CD4-positive, alpha-beta memory T cell (primary cell): Measurements from ENCODE around the gene PDSS2. TPM values are rescaled to one million over a fixed set of nuclear protein-coding genes. Genes with fewer than 3 reads are reported as not detected.
"Not testable (repeated sequence)": the region's sequence is repeated elsewhere in the genome, so short reads cannot be mapped to it uniquely, and the experiment has no call there.

Experiments
- CTCF ChIA-PET: fragments of 350-600 bp; sonication (Branson Sonifier 250); formaldehyde crosslinking; loops from one replicate; lab custom pipeline; 2021; ENCODE audit warnings: inconsistent platforms; ENCODE audit not compliant: partially characterized antibody; lab: Charles Lee
- POLR2A ChIA-PET: fragments of 350-600 bp; sonication (Branson Sonifier 250); formaldehyde crosslinking; loops from one replicate; lab custom pipeline; 2021; ENCODE audit not compliant: partially characterized antibody; lab: Charles Lee
- DNase-seq, 5 donors: peaks; one replicate each; pipeline versions ENCODE4 v3.0.0 to v3.0.0-alpha.2; 2020 to 2022; ENCODE audit warnings: mixed read lengths in 1 of 5
- H3K27ac ChIP-seq: one replicate; pipeline ENCODE4 v1.7.0; 2013; ENCODE audit warnings: low read depth, low read length
- H3K27me3 ChIP-seq: 2 replicates; pipeline ENCODE4 v1.7.0; 2013; ENCODE audit warnings: mild to moderate bottlenecking, low read length, moderate library complexity; ENCODE audit not compliant: insufficient read depth
- H3K36me3 ChIP-seq: 2 replicates; pipeline ENCODE4 v1.7.0; 2013; ENCODE audit warnings: mild to moderate bottlenecking, low read length, moderate library complexity; ENCODE audit not compliant: insufficient read depth
- H3K4me1 ChIP-seq: 2 replicates; pipeline ENCODE4 v1.7.0; 2013; ENCODE audit warnings: mild to moderate bottlenecking, low read length, moderate library complexity; ENCODE audit not compliant: insufficient read depth
- H3K4me3 ChIP-seq, 2 donors: one replicate each; pipeline ENCODE4 v1.7.0; 2013; ENCODE audit warnings: low read length in 2 of 2, mild to moderate bottlenecking in 1 of 2
- H3K9me3 ChIP-seq, 2 donors: one replicate each; pipeline ENCODE4 v1.7.0; 2013; ENCODE audit warnings: low read length in 2 of 2, control low read depth in 1 of 2; ENCODE audit not compliant: control insufficient read depth in 1 of 2
- H3K27ac Mint-ChIP-seq, 7 donors: one replicate each; pipeline ENCODE4 v1.8.0; 2020 to 2021; ENCODE audit warnings: mixed read lengths in 7 of 7, mild to moderate bottlenecking in 6 of 7, inconsistent platforms in 3 of 7, moderate library complexity in 3 of 7
- H3K27me3 Mint-ChIP-seq, 2 donors: one replicate each; pipeline ENCODE4 v1.8.0; 2020 to 2021; ENCODE audit warnings: mixed read lengths in 2 of 2
- H3K36me3 Mint-ChIP-seq, 2 donors: one replicate each; pipeline ENCODE4 v1.8.0; 2020 to 2021; ENCODE audit warnings: mixed read lengths in 2 of 2, inconsistent platforms in 1 of 2, mild to moderate bottlenecking in 1 of 2
- H3K4me1 Mint-ChIP-seq, 4 donors: one replicate each; pipeline ENCODE4 v1.8.0; 2020 to 2021; ENCODE audit warnings: mixed read lengths in 4 of 4, mild to moderate bottlenecking in 1 of 4
- H3K4me3 Mint-ChIP-seq, 8 donors: one replicate each; pipeline ENCODE4 v1.8.0; 2020 to 2021; ENCODE audit warnings: mixed read lengths in 8 of 8, mild to moderate bottlenecking in 7 of 8, moderate library complexity in 6 of 8, inconsistent platforms in 3 of 8
- H3K9me3 Mint-ChIP-seq, 8 donors: one replicate each; pipeline ENCODE4 v1.8.0; 2020 to 2021; ENCODE audit warnings: mixed read lengths in 8 of 8, mild to moderate bottlenecking in 5 of 8, inconsistent platforms in 3 of 8, moderate library complexity in 1 of 8
- intact Hi-C: fragments of 100-400 bp; cut with micrococcal nuclease; formaldehyde crosslinking; loops from one replicate; pipeline ENCODE4 v1.15.1; 2023
- polyA plus RNA-seq, 2 donors: library from polyadenylated mRNA; unstranded; fragments of 300-500 nt; fragmentation: Illumina TruSeq; gene quantifications; one replicate each; pipeline ENCODE4 v1.2.3, GENCODE V29; 2021
- total RNA-seq, 2 experiments: library from RNA; stranded (reverse); gene quantifications; one replicate each; pipeline ENCODE4 v1.2.3, GENCODE V29; 2021

PDSS2 gene
- total and polyA plus RNA-seq, 4 experiments from 2014 or later, result 10.0 to 14.3 (median 12.2) TPM

GRCh38 chr6:107364173-107364572 lies 95.2 kb downstream of the PDSS2 start:
- POLR2A ChIA-PET, result not testable (repeated sequence)
- peaks cover 0 to 16% (median 10%) of the 10 kb centered on the region in 8 donors for H3K9me3 Mint-ChIP-seq

GRCh38 chr6:107361753-107362604 lies 97.4 kb downstream of the PDSS2 start:
- Histone ChIP-seq H3K4me1 (no peaks in the 10 kb centered on the region), H3K27me3 (no peaks in the 10 kb centered on the region), H3K4me3 (no peak overlapping the region), H3K9me3 (no peaks in the 10 kb centered on the region), H3K36me3 (no peaks in the 10 kb centered on the region), H3K27ac (no peak overlapping the region)
- H3K36me3 Mint-ChIP-seq, result peaks cover 32 to 41% of the 10 kb centered on the region in 2 donors
- no peak for DNase-seq
- H3K9me3 Mint-ChIP-seq, result peaks cover 0 to 16% (median 10%) of the 10 kb centered on the region in 8 donors
- H3K27me3 Mint-ChIP-seq, result no peaks in the 10 kb centered on the region
- H3K4me3 Mint-ChIP-seq, result no peak overlapping the region
- intact Hi-C loops, result no loop called here
- POLR2A ChIA-PET, result no interaction called here
- H3K4me1 Mint-ChIP-seq, result peaks cover 0 to 3% (median 0%) of the 10 kb centered on the region in 4 donors
- no peak overlapping the region for H3K27ac Mint-ChIP-seq
- CTCF ChIA-PET, result no interaction called here

More at GRCh38 chr6:107364173-107364572, 95.2 kb downstream of the PDSS2 start:
- H3K27ac ChIP-seq, CTCF ChIA-PET, H3K36me3 ChIP-seq, DNase-seq, intact Hi-C loops, H3K27me3 Mint-ChIP-seq, H3K4me3 ChIP-seq, H3K4me1 ChIP-seq, H3K9me3 ChIP-seq, H3K27me3 ChIP-seq, H3K27ac Mint-ChIP-seq, H3K4me1 Mint-ChIP-seq, H3K4me3 Mint-ChIP-seq: not testable (repeated sequence)
- H3K36me3 Mint-ChIP-seq, result peaks cover 32 to 40% of the 10 kb centered on the region in 2 donors

- Histone ChIP-seq H3K27me3 (no peaks in the 10 kb centered on the region), H3K9me3 (no peaks in the 10 kb centered on the region), H3K36me3 (no peaks in the 10 kb centered on the region), H3K4me3 (no peak overlapping the region), H3K27ac (no peak overlapping the region), H3K4me1 (no peaks in the 10 kb centered on the region)
- ChIA-PET POLR2A (no interaction called here), CTCF (no interaction called here)
- DNase-seq, result no peak
- Mint-ChIP-seq H3K4me1 (peaks cover 0 to 3% (median 0%) of the 10 kb centered on the region in 4 donors), H3K4me3 (no peak overlapping the region), H3K9me3 (peaks cover 0 to 16% (median 10%) of the 10 kb centered on the region in 8 donors), H3K27me3 (no peaks in the 10 kb centered on the region), H3K27ac (no peak overlapping the region), H3K36me3 (peaks cover 32 to 41% of the 10 kb centered on the region in 2 donors)
- intact Hi-C loops, result no loop called here
Observed at GRCh38 chr6:107360476-107360875, 98.9 kb downstream of the PDSS2 start.

- H3K27ac Mint-ChIP-seq, result no peak overlapping the region
- CTCF ChIA-PET, result no interaction called here
- no peaks in the 10 kb centered on the region for H3K27me3 Mint-ChIP-seq
- H3K36me3 Mint-ChIP-seq, result peaks cover 22 to 29% of the 10 kb centered on the region in 2 donors
- intact Hi-C loops, result no loop called here
- no peaks in the 10 kb centered on the region for H3K27me3 ChIP-seq
- H3K27ac ChIP-seq, result no peak overlapping the region
- H3K4me1 Mint-ChIP-seq, result peaks cover 0 to 3% (median under 1%) of the 10 kb centered on the region in 4 donors
- H3K4me3 ChIP-seq, result no peak overlapping the region
- H3K4me1 ChIP-seq, result no peaks in the 10 kb centered on the region
- POLR2A ChIA-PET, result no interaction called here
- H3K36me3 ChIP-seq, result no peaks in the 10 kb centered on the region
- H3K4me3 Mint-ChIP-seq, result no peak overlapping the region
- no peak for DNase-seq
- peaks cover 0 to 7% (median 4%) of the 10 kb centered on the region in 8 donors for H3K9me3 Mint-ChIP-seq
- no peaks in the 10 kb centered on the region for H3K9me3 ChIP-seq
Observed at GRCh38 chr6:107357842-107358241, 101.5 kb downstream of the PDSS2 start.

GRCh38 chr6:107357031-107357430 lies 102.3 kb downstream of the PDSS2 start:
- Histone ChIP-seq H3K27me3 (no peaks in the 10 kb centered on the region), H3K36me3 (no peaks in the 10 kb centered on the region), H3K4me1 (no peaks in the 10 kb centered on the region), H3K27ac (no peak overlapping the region), H3K9me3 (no peaks in the 10 kb centered on the region), H3K4me3 (no peak overlapping the region)
- Mint-ChIP-seq H3K27me3 (no peaks in the 10 kb centered on the region), H3K36me3 (peaks cover 16 to 21% of the 10 kb centered on the region in 2 donors), H3K4me3 (no peak overlapping the region), H3K9me3 (peaks cover 0 to under 1% (median 0%) of the 10 kb centered on the region in 8 donors), H3K4me1 (peaks cover 0 to 2% (median 0%) of the 10 kb centered on the region in 4 donors), H3K27ac (no peak overlapping the region)
- ChIA-PET CTCF (no interaction called here), POLR2A (no interaction called here)
- intact Hi-C loops, result no loop called here
- DNase-seq, result no peak

GRCh38 chr6:107355659-107356058 lies 103.7 kb downstream of the PDSS2 start:
- Histone ChIP-seq H3K4me3 (no peak overlapping the region), H3K27ac (no peak overlapping the region), H3K9me3 (no peaks in the 10 kb centered on the region), H3K27me3 (no peaks in the 10 kb centered on the region), H3K36me3 (no peaks in the 10 kb centered on the region), H3K4me1 (no peaks in the 10 kb centered on the region)
- DNase-seq, result no peak
- H3K4me3 Mint-ChIP-seq, result no peak overlapping the region
- H3K9me3 Mint-ChIP-seq, result no peaks in the 10 kb centered on the region
- POLR2A ChIA-PET, result no interaction called here
- peaks cover 0 to 2% (median 0%) of the 10 kb centered on the region in 4 donors for H3K4me1 Mint-ChIP-seq
- no peaks in the 10 kb centered on the region for H3K27me3 Mint-ChIP-seq
- H3K27ac Mint-ChIP-seq, result no peak overlapping the region
- CTCF ChIA-PET, result no interaction called here
- peaks cover 9 to 12% of the 10 kb centered on the region in 2 donors for H3K36me3 Mint-ChIP-seq
- intact Hi-C loops, result no loop called here

- H3K9me3 ChIP-seq, result no peaks in the 10 kb centered on the region
- no peaks in the 10 kb centered on the region for H3K4me1 ChIP-seq
- H3K4me1 Mint-ChIP-seq, result peaks cover 0 to 2% (median 0%) of the 10 kb centered on the region in 4 donors
- intact Hi-C loops, result no loop called here
- H3K36me3 Mint-ChIP-seq, result peaks cover 0 to 10% of the 10 kb centered on the region in 2 donors
- H3K27ac Mint-ChIP-seq, result no peak overlapping the region
- ChIA-PET CTCF (no interaction called here), POLR2A (no interaction called here)
- H3K27me3 ChIP-seq, result no peaks in the 10 kb centered on the region
- no peak overlapping the region for H3K4me3 ChIP-seq
- H3K4me3 Mint-ChIP-seq, result no peak overlapping the region
- H3K36me3 ChIP-seq, result no peaks in the 10 kb centered on the region
- no peaks in the 10 kb centered on the region for H3K27me3 Mint-ChIP-seq
- H3K9me3 Mint-ChIP-seq, result no peaks in the 10 kb centered on the region
- no peak overlapping the region for H3K27ac ChIP-seq
- no peak for DNase-seq
Observed at GRCh38 chr6:107354451-107354850, 104.9 kb downstream of the PDSS2 start.
